GM12878 (cell line): ENCODE measurements around the gene HOXB6. TPM values are rescaled to one million over a fixed set of nuclear protein-coding genes. Genes with fewer than 3 reads are reported as not detected.
A peak's percentile ranks its signal among the peaks of the same experiment; 100 is the strongest.

Experiments used
- ATAC-seq: fragments of 200-7000 bp; cut with Tn5 transposase; 3 replicates; pipeline ENCODE4 v1.9.1; 2020; ENCODE audit warnings: mild to moderate bottlenecking, moderate library complexity
- BruUV-seq: library from RNA; stranded (reverse); fragments of 400-500 nt; replicated peaks from 2 replicates; lab custom pipeline; 2021; lab: Mats Ljungman, UMichigan
- CTCF ChIA-PET: fragments of 300-600 bp; sonication (Branson Sonifier 250); formaldehyde crosslinking; extraction: SDS; loops from one replicate; lab custom pipeline; 2021; ENCODE audit warnings: inconsistent platforms; lab: Yijun Ruan, JAX
- POLR2A ChIA-PET: fragments of 350-600 bp; formaldehyde crosslinking; extraction: SDS; loops from one replicate; lab custom pipeline; 2021; ENCODE audit warnings: inconsistent platforms; lab: Charles Lee
- RAD21 ChIA-PET: fragments of 300-600 bp; sonication (Branson Sonifier 250); formaldehyde crosslinking; loops from one replicate; lab custom pipeline; 2023; ENCODE audit warnings: antibody characterized with exemption; ENCODE audit not compliant: unreplicated experiment; lab: Charles Lee
- SMC1A ChIA-PET: fragments of 300-600 bp; sonication (Branson Sonifier 250); formaldehyde crosslinking; loops from one replicate; lab custom pipeline; 2023; ENCODE audit not compliant: unreplicated experiment, uncharacterized antibody; lab: Charles Lee
- DNase-seq: peaks from one replicate; pipeline ENCODE4 v3.0.0-alpha.2; 2011; ENCODE audit warnings: low read depth, low spot score
- FAIRE-seq: peaks from 3 replicates; lab custom pipeline; 2011; peaks lifted over from hg19 to GRCh38; lab: Jason Lieb, UNC
- H2AFZ ChIP-seq: 2 replicates; pipeline ENCODE4 v1.6.0; 2011; ENCODE audit warnings: low read depth, low read length, control low read depth; ENCODE audit not compliant: control insufficient read depth
- H3K27ac ChIP-seq: 2 replicates; pipeline ENCODE4 v1.5.1; 2011; ENCODE audit warnings: control low read depth; ENCODE audit not compliant: control insufficient read depth, insufficient read depth
- H3K27me3 ChIP-seq, 2 experiments: replicated peaks in 1 of 2; 2 replicates each; pipeline versions ENCODE4 v1.6.0 to v1.6.1; 2011; ENCODE audit warnings: low read length in 1 of 2; ENCODE audit not compliant: control insufficient read depth in 2 of 2, insufficient read depth in 2 of 2
- H3K36me3 ChIP-seq, 2 experiments: 2 replicates each; pipeline ENCODE4 v1.5.1; 2011; ENCODE audit warnings: low read length in 1 of 2; ENCODE audit not compliant: control insufficient read depth in 2 of 2, insufficient read depth in 2 of 2
- H3K4me1 ChIP-seq: 2 replicates; pipeline ENCODE4 v1.6.1; 2011; ENCODE audit warnings: mild to moderate bottlenecking, low read length, moderate library complexity, mixed read lengths; ENCODE audit not compliant: control insufficient read depth, insufficient read depth
- H3K4me2 ChIP-seq: 2 replicates; pipeline ENCODE4 v1.6.0; 2011; ENCODE audit warnings: control low read depth; ENCODE audit not compliant: control insufficient read depth, insufficient read depth
- H3K4me3 ChIP-seq: fragments of 200-600 bp; sonication (generic); 2 replicates; pipeline ENCODE4 v1.5.1; 2016
- H3K79me2 ChIP-seq: 2 replicates; pipeline ENCODE4 v1.6.0; 2011; ENCODE audit warnings: low read length; ENCODE audit not compliant: control insufficient read depth, insufficient read depth
- H3K9ac ChIP-seq: 2 replicates; pipeline ENCODE4 v1.8.0; 2011; ENCODE audit warnings: low read length, control low read depth, mixed read lengths; ENCODE audit not compliant: control insufficient read depth, insufficient read depth
- H3K9me3 ChIP-seq: replicated peaks from 3 replicates; pipeline ENCODE4 v1.5.1; 2011; ENCODE audit warnings: mild to moderate bottlenecking, low read length; ENCODE audit not compliant: control insufficient read depth, insufficient read depth
- H4K20me1 ChIP-seq: 2 replicates; pipeline ENCODE4 v1.6.0; 2011; ENCODE audit not compliant: control insufficient read depth, insufficient read depth
- BACH1 ChIP-seq: fragments of 450-650 bp; IDR thresholded peaks from 2 replicates; pipeline ENCODE4 v1.6.1; 2017; ENCODE audit warnings: mild to moderate bottlenecking, borderline replicate concordance
- CREM ChIP-seq: IDR thresholded peaks from 2 replicates; pipeline ENCODE4 v1.6.1; 2014; ENCODE audit warnings: antibody characterized with exemption, low read depth
- EED ChIP-seq: sonication (generic); IDR thresholded peaks from 2 replicates; pipeline ENCODE4 v1.6.1; 2016; ENCODE audit warnings: antibody characterized with exemption, low read depth
- EZH2 ChIP-seq: IDR thresholded peaks from 2 replicates; pipeline ENCODE4 v1.6.1; 2012; ENCODE audit warnings: low read depth, mild to moderate bottlenecking, control low read depth, inconsistent platforms, low read length, borderline replicate concordance; ENCODE audit not compliant: control insufficient read depth
- HDAC2 ChIP-seq: fragments of 200-600 bp; sonication (generic); IDR thresholded peaks from 2 replicates; pipeline ENCODE4 v1.6.1; 2017
- HDAC6 ChIP-seq: fragments of 200-600 bp; sonication (generic); IDR thresholded peaks from one replicate; pipeline ENCODE4 v1.8.0; 2017; ENCODE audit warnings: antibody characterized with exemption; ENCODE audit not compliant: unreplicated experiment
- JUNB ChIP-seq: IDR thresholded peaks from 2 replicates; pipeline ENCODE4 v1.6.1; 2016; ENCODE audit warnings: antibody characterized with exemption, mild to moderate bottlenecking
- SMARCA5 ChIP-seq: fragments of 450-650 bp; IDR thresholded peaks from 2 replicates; pipeline ENCODE4 v1.6.1; 2017; ENCODE audit warnings: mild to moderate bottlenecking
- SUZ12 ChIP-seq: fragments of 200-600 bp; sonication (generic); IDR thresholded peaks from one replicate; pipeline ENCODE4 v1.6.1; 2018; ENCODE audit warnings: antibody characterized with exemption, mild to moderate bottlenecking; ENCODE audit not compliant: unreplicated experiment
- WGBS: methylation state at CpG from one replicate; pipeline ENCODE4 v1.1.6; 2016; ENCODE audit warnings: low lambda C conversion rate; ENCODE audit not compliant: insufficient replicate concordance, insufficient coverage; ENCODE audit errors: missing lambda C conversion rate; 5-methylcytosine and 5-hydroxymethylcytosine counted together
- in situ Hi-C: fragments of 300-500 bp; cut with MboI; formaldehyde crosslinking; loops from 9 replicates; pipeline ENCODE4 v1.14.3; 2018; ENCODE audit warnings: mixed read lengths
- intact Hi-C: fragments of 100-400 bp; cut with micrococcal nuclease; formaldehyde crosslinking; loops from one replicate; pipeline ENCODE4 v1.14.2; 2022; ENCODE audit not compliant: unreplicated experiment
- polyA plus RNA-seq, 11 experiments: library from polyadenylated mRNA; depleted of rRNA in 4 of 11; unstranded in 6 of 11; stranded (reverse) in 5 of 11; fragments of >200 nt; fragmentation: Nextera tagmentation in 4 of 11; fragmentation: Illumina TruSeq in 1 of 11; extraction: Ambion mirVana in 4 of 11; extraction: Trizol in 1 of 11; gene quantifications; 1 replicate in 1 of 11; 2 replicates in 10 of 11; pipeline versions ENCODE4 v1.2.1 to v1.2.3, GENCODE V29; 2011 to 2016; ENCODE audit warnings: inconsistent platforms in 2 of 11, missing spikeins in 2 of 11, low read depth in 1 of 11
- total RNA-seq, 4 experiments: library from RNA; depleted of rRNA in 3 of 4; stranded (reverse); fragments of >200 nt in 3 of 4; fragmentation: Illumina TruSeq in 1 of 4; extraction: Trizol in 1 of 4; gene quantifications; 2 replicates each; pipeline versions ENCODE4 v1.2.1 to v1.2.3, GENCODE V29; 2013 to 2021
- TF ChIP-seq, protein P1 (sequence below): IDR thresholded peaks from 2 replicates; pipeline ENCODE4 v1.6.1; 2011; ENCODE audit warnings: borderline replicate concordance, low read depth, mild to moderate bottlenecking, moderate library complexity, low read length; ENCODE audit not compliant: insufficient read depth, poor library complexity, severe bottlenecking

Gene HOXB6
- total and polyA plus RNA-seq, 10 of the 15 experiments (the other 5 are each of a cell fraction or from before 2014, with no cell fraction given), result 0.04 to 0.51 (median 0.09) TPM; not detected in 2

DNA sequence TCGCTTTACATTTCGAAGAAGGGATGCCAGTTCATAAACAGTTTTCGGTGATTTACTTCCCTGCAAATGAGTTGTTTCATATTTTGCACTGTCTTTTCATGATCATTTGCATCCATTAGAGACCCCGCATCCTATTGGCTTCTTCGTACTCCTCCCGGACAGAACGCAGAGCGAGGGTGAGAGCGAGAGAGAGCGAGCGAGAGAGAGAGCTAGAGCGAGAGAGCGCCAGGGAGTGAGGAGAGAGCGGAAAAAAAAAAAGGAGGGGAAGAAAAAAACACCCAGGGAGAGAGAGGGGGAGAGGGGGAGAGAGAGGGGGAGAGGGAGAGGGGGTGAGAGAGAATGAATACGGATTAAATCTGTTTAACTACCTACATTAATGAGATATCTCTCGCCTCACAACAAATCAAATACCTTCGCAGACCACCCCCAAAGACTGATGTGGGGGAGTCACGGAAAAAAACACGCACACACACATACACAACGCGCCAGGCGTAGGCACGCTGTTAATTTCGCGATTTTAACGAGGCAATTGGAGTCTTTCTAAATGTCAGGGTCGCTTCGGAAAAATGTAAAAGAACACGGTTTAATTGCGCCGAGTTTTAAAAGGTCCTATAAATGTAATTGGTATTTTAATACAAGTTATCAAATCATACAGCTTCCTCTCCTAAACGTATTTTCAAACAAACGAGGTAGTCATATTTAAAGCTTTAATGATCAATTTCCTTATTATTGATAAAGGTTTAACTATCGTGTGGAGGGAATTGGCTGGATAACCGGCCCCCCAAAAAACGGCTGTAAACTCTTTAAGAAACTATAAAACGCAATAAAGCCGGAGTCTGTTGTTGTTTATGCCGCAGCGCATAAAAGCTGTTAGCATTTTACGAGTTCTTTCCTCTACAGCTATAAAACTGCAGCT, 10.5 kb upstream of the HOXB6 start, which contains the start of gene HOXB8 (continued):
- TF ChIP-seq CREM, result no peak
- no peak for TF ChIP-seq EED
- no peak for TF ChIP-seq HDAC2
- TF ChIP-seq HDAC6, result no peak
- no peak for TF ChIP-seq BACH1
- TF ChIP-seq, protein P1, sequence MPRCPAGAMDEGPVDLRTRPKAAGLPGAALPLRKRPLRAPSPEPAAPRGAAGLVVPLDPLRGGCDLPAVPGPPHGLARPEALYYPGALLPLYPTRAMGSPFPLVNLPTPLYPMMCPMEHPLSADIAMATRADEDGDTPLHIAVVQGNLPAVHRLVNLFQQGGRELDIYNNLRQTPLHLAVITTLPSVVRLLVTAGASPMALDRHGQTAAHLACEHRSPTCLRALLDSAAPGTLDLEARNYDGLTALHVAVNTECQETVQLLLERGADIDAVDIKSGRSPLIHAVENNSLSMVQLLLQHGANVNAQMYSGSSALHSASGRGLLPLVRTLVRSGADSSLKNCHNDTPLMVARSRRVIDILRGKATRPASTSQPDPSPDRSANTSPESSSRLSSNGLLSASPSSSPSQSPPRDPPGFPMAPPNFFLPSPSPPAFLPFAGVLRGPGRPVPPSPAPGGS, result no peak
- no peak for TF ChIP-seq SMARCA5
- TF ChIP-seq, all 136 proteins: peak for 2

DNA sequence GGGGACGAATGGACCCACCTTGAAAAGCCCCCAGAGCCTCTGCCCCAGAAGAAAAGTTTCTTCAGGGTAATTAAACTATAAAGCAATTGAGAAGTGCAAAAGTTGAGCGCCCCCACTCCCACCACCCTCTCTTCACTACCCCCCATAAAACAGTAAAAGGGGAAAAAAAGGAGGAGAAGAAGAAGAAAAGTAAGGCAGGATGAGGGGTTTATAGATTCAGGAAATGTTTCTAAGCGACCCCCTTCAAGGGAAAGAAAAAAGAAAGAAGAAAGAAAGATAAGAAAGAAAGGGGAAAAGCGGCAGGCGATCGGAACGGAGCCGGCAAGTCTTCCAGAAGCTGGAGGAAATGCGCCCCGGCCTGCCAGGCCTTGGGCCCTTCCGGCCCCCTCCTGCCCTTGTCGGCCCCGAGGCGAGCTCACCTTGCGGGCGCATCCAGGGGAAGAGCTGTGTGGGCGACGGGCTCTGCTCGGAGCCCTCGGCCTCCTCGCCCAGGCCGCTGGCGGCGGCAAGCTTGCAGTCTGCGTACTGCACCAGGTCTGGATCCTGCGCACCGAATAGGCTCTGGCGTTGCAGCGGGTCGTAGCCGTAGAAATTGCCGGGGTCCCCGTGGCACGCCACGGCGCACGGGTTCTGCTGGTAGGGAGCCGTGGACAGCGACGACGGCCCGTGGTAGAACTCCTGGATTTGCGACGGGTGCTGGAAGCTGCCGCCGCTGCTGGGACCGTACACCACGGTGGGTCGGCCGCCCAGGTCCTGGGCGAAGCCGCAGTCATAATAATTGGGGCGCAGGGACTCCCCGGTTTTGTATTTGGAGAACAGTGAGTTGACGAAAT, 9.3 kb upstream of the HOXB6 start:
- H3K4me2 ChIP-seq, result peak overlapping the region; percentile 25; the same call in 1 of the 2 replicates
- POLR2A ChIA-PET, result no interaction called here
- CTCF ChIA-PET, result interaction anchor here (1.2 to 1.3 kb wide), 2 partner anchors 11 to 21 kb away, joined by 3 to 7 read pairs; partner anchors contain the start of gene HOXB5

More for the DNA sequence above, 9.3 kb upstream of the HOXB6 start:
- intact Hi-C loops, result no loop called here
- Histone ChIP-seq H3K27ac (no peak overlapping the region), H3K9ac (no peak overlapping the region), H3K36me3 (no peaks in the 10 kb centered on the region; a peak in 1 of 4 replicates), H2AFZ (no peak overlapping the region), H3K9me3 (no peaks in the 10 kb centered on the region), H3K79me2 (no peaks in the 10 kb centered on the region), H4K20me1 (no peaks in the 10 kb centered on the region), H3K4me3 (no peak overlapping the region), H3K4me1 (peaks cover 11% of the 10 kb centered on the region), H3K27me3 (peaks cover 26 to 28% of the 10 kb centered on the region in 2 experiments)
- no TSS peak for BruUV-seq
- SMC1A ChIA-PET, result no interaction called here
- WGBS, result 12% methylated on average over 52 of the region's 55 CpGs
- TF ChIP-seq EZH2, result 0 out of 2 replicates have a peak, but pooled peaks have one; percentile 71
- TF ChIP-seq JUNB, result no peak
- TF ChIP-seq SUZ12, result peak; percentile 85
- no peak for ATAC-seq
- RAD21 ChIA-PET, result no interaction called here
- FAIRE-seq, result no peak
- in situ Hi-C loops, result no loop called here
- DNase-seq, result no peak
